Tibial nerve (tissue), 4 donors: Measurements from ENCODE around the gene USP9X.

Experiments used
- CTCF ChIP-seq, 5 experiments: fragments of 200-600 bp in 3 of 5; fragments of 450-650 bp in 2 of 5; sonication (generic) in 3 of 5; IDR thresholded peaks; one replicate each; pipeline ENCODE4 v1.5.1; 2016 to 2019; ENCODE audit warnings: antibody characterized with exemption in 5 of 5, mild to moderate bottlenecking in 3 of 5, moderate library complexity in 2 of 5
- EP300 ChIP-seq, 2 donors: sonication (generic); formaldehyde crosslinking; IDR thresholded peaks; one replicate each; pipeline ENCODE4 v1.6.1; 2017; ENCODE audit warnings: antibody characterized with exemption in 2 of 2, mild to moderate bottlenecking in 1 of 2
- POLR2A ChIP-seq, 2 donors: fragments of 450-650 bp; IDR thresholded peaks; one replicate each; pipeline ENCODE4 v1.6.1; 2017; ENCODE audit warnings: antibody characterized with exemption in 2 of 2, mild to moderate bottlenecking in 2 of 2, moderate library complexity in 2 of 2

- TF ChIP-seq CTCF (IDR thresholded peaks at IDR 0.05) (no peak), POLR2A (IDR thresholded peaks at IDR 0.05) (no peak), EP300 (IDR thresholded peaks at IDR 0.05) (no peak)
These were observed 93.0 kb downstream of the USP9X start for GRCh38 chrX:41178201-41178600.
